ENCODE data around the gene MEDAG.

DNA sequence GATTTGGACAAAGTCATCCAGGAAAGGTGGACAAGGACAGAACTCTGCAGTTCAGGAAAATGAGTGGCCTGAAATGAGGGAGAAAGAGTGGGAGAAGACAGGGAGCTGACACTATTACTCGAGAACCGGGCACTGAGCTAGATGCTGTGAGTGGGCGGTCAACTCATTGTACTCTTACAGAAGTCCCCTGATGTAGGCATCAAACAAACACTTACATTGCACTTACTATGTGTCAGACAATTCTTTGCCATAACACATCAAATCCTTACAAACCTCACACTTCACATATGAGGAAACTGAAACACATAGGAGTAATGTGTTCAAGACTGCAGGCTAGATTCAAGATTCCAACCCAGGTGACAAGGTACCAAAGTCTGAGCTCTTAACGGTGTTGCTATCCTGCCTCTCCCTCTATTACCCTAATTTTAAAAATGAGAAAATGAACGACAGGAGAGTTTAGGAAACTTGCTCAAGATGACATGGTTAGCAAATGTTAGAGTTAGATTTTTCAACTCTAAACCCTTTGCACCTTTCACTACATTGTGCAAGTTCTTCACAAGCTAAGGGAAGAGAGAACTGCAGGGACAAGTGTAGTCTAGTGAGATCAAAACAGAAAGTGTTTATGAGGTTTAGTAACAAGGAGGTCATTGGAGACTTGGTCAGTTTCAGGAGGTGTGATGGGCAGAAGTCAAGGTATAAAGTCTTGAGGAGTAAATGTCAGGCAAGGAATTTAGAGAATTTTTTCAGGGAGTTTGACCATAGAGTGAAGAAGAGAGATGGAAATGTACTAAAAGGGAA is 4.9 kb upstream of the MEDAG start:
- TF ChIP-seq, protein P1, sequence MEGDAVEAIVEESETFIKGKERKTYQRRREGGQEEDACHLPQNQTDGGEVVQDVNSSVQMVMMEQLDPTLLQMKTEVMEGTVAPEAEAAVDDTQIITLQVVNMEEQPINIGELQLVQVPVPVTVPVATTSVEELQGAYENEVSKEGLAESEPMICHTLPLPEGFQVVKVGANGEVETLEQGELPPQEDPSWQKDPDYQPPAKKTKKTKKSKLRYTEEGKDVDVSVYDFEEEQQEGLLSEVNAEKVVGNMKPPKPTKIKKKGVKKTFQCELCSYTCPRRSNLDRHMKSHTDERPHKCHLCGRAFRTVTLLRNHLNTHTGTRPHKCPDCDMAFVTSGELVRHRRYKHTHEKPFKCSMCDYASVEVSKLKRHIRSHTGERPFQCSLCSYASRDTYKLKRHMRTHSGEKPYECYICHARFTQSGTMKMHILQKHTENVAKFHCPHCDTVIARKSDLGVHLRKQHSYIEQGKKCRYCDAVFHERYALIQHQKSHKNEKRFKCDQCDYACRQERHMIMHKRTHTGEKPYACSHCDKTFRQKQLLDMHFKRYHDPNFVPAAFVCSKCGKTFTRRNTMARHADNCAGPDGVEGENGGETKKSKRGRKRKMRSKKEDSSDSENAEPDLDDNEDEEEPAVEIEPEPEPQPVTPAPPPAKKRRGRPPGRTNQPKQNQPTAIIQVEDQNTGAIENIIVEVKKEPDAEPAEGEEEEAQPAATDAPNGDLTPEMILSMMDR (conservative IDR thresholded peaks at IDR 0.05; ENCODE audit: low read depth, low read length): no peak
- TF ChIP-seq EZH2 (IDR thresholded peaks at IDR 0.05; ENCODE audit: borderline replicate concordance, low read depth, low read length, poor library complexity, severe bottlenecking): no peak

Measured in A673 (cell line).